HEK293 (cell line): Measurements from ENCODE around the gene LRIG3.

Source experiments
- CTCF ChIA-PET: fragments of 350-600 bp; formaldehyde crosslinking; extraction: SDS; loops from one replicate; lab custom pipeline; 2021; ENCODE audit warnings: antibody characterized with exemption; lab: Yijun Ruan, JAX
- POLR2A ChIA-PET: fragments of 300-600 bp; formaldehyde crosslinking; extraction: SDS; loops from one replicate; lab custom pipeline; 2020; ENCODE audit warnings: antibody characterized with exemption, inconsistent platforms; lab: Yijun Ruan, JAX
- H3K27ac ChIP-seq: fragments of 200-500 bp; sonication (Bioruptor generic); 2 replicates; pipeline ENCODE4 v1.5.1; 2014; ENCODE audit warnings: low read depth, low read length, control low read depth, inconsistent platforms; ENCODE audit errors: extremely low read depth
- H3K36me3 ChIP-seq, 2 experiments: fragments of 200-500 bp in 1 of 2; sonication (Bioruptor generic) in 1 of 2; 1 replicate in 1 of 2; 2 replicates in 1 of 2; pipeline ENCODE4 v1.5.1; 2014 to 2017; ENCODE audit warnings: inconsistent platforms in 2 of 2, low read length in 2 of 2; ENCODE audit not compliant: control insufficient read depth in 2 of 2, insufficient read depth in 1 of 2
- H3K4me1 ChIP-seq: fragments of 200-500 bp; sonication (Bioruptor generic); 2 replicates; pipeline ENCODE4 v1.5.1; 2014; ENCODE audit warnings: mild to moderate bottlenecking, low read length, inconsistent platforms; ENCODE audit not compliant: control insufficient read depth, insufficient read depth
- H3K4me3 ChIP-seq: 2 replicates; pipeline ENCODE4 v1.5.1; 2011; ENCODE audit warnings: low read depth, mild to moderate bottlenecking, control low read depth, low read length, moderate library complexity
- H3K9me3 ChIP-seq: fragments of 200-500 bp; sonication (Bioruptor generic); 2 replicates; pipeline ENCODE4 v1.5.1; 2014; ENCODE audit warnings: low read depth, low read length, inconsistent platforms; ENCODE audit not compliant: control insufficient read depth, insufficient read depth
- ATF2 ChIP-seq: fragments of 450-650 bp; formaldehyde crosslinking; IDR thresholded peaks from 2 replicates; pipeline ENCODE4 v1.5.1; 2016; ENCODE audit warnings: missing biosample characterization, missing genetic modification characterization, low read depth
- ELK4 ChIP-seq: IDR thresholded peaks from 2 replicates; pipeline ENCODE4 v1.6.1; 2011; ENCODE audit warnings: mild to moderate bottlenecking, low read depth, low read length, borderline replicate concordance
- OSR2 ChIP-seq: fragments of 450-650 bp; formaldehyde crosslinking; IDR thresholded peaks from 2 replicates; pipeline ENCODE4 v1.5.1; 2016; ENCODE audit warnings: missing biosample characterization, missing genetic modification characterization
- SALL2 ChIP-seq: fragments of 450-650 bp; formaldehyde crosslinking; IDR thresholded peaks from 2 replicates; pipeline ENCODE4 v1.5.0; 2017; ENCODE audit warnings: missing biosample characterization, mild to moderate bottlenecking, missing genetic modification characterization, borderline replicate concordance
- SCRT1 ChIP-seq: fragments of 450-650 bp; formaldehyde crosslinking; IDR thresholded peaks from 2 replicates; pipeline ENCODE4 v1.5.1; 2016; ENCODE audit warnings: missing biosample characterization, missing genetic modification characterization, borderline replicate concordance
- SP7 ChIP-seq: fragments of 450-650 bp; formaldehyde crosslinking; IDR thresholded peaks from 2 replicates; pipeline ENCODE4 v1.5.1; 2016; ENCODE audit warnings: missing biosample characterization, missing genetic modification characterization
- ZNF10 ChIP-seq: fragments of 450-650 bp; formaldehyde crosslinking; IDR thresholded peaks from 2 replicates; pipeline ENCODE4 v1.5.1; 2017; ENCODE audit warnings: missing biosample characterization, missing genetic modification characterization
- ZNF121 ChIP-seq: fragments of 450-650 bp; formaldehyde crosslinking; IDR thresholded peaks from 2 replicates; pipeline ENCODE4 v1.5.1; 2016; ENCODE audit warnings: missing biosample characterization, missing genetic modification characterization
- ZNF221 ChIP-seq: fragments of 450-650 bp; formaldehyde crosslinking; IDR thresholded peaks from 2 replicates; pipeline ENCODE4 v1.5.1; 2017; ENCODE audit warnings: missing biosample characterization, missing genetic modification characterization, borderline replicate concordance
- ZNF324 ChIP-seq: fragments of 450-650 bp; formaldehyde crosslinking; IDR thresholded peaks from 2 replicates; pipeline ENCODE4 v1.5.1; 2016; ENCODE audit warnings: missing biosample characterization, missing genetic modification characterization
- ZNF394 ChIP-seq: fragments of 450-650 bp; formaldehyde crosslinking; IDR thresholded peaks from 2 replicates; pipeline ENCODE4 v1.5.1; 2016; ENCODE audit warnings: missing biosample characterization, missing genetic modification characterization, mild to moderate bottlenecking, moderate library complexity, borderline replicate concordance
- ZNF571 ChIP-seq: fragments of 450-650 bp; formaldehyde crosslinking; IDR thresholded peaks from 2 replicates; pipeline ENCODE4 v1.5.0; 2017; ENCODE audit warnings: missing biosample characterization, missing genetic modification characterization
- ZNF596 ChIP-seq: fragments of 450-650 bp; IDR thresholded peaks from 2 replicates; pipeline ENCODE4 v1.5.0; 2018; ENCODE audit warnings: missing biosample characterization, mild to moderate bottlenecking, missing genetic modification characterization, moderate library complexity
- ZNF629 ChIP-seq: fragments of 450-650 bp; formaldehyde crosslinking; IDR thresholded peaks from 2 replicates; pipeline ENCODE4 v1.5.1; 2017; ENCODE audit warnings: missing biosample characterization, missing genetic modification characterization
- ZNF660 ChIP-seq: fragments of 450-650 bp; IDR thresholded peaks from 2 replicates; pipeline ENCODE4 v1.5.1; 2018; ENCODE audit warnings: missing biosample characterization, mild to moderate bottlenecking, missing genetic modification characterization
- ZNF664 ChIP-seq: fragments of 450-650 bp; formaldehyde crosslinking; IDR thresholded peaks from 2 replicates; pipeline ENCODE4 v1.5.1; 2016; ENCODE audit warnings: missing biosample characterization, missing genetic modification characterization
- ZNF837 ChIP-seq: fragments of 450-650 bp; formaldehyde crosslinking; IDR thresholded peaks from 2 replicates; pipeline ENCODE4 v1.5.1; 2016; ENCODE audit warnings: missing biosample characterization, missing genetic modification characterization
- ZNF843 ChIP-seq: fragments of 450-650 bp; formaldehyde crosslinking; IDR thresholded peaks from 2 replicates; pipeline ENCODE4 v1.5.1; 2016; ENCODE audit warnings: missing biosample characterization, missing genetic modification characterization
- TF ChIP-seq, protein P1 (sequence below): fragments of 450-650 bp; formaldehyde crosslinking; IDR thresholded peaks from 2 replicates; pipeline ENCODE4 v1.5.1; 2017; ENCODE audit warnings: missing biosample characterization, missing genetic modification characterization
- TF ChIP-seq, protein P2 (sequence below): fragments of 450-650 bp; formaldehyde crosslinking; IDR thresholded peaks from 2 replicates; pipeline ENCODE4 v1.5.1; 2016; ENCODE audit warnings: missing biosample characterization, missing genetic modification characterization
- TF ChIP-seq, protein P3 (sequence below): fragments of 450-650 bp; formaldehyde crosslinking; IDR thresholded peaks from 2 replicates; pipeline ENCODE4 v1.5.1; 2016; ENCODE audit warnings: missing biosample characterization, missing genetic modification characterization
- TF ChIP-seq, protein P4 (sequence below): fragments of 450-650 bp; formaldehyde crosslinking; IDR thresholded peaks from 2 replicates; pipeline ENCODE4 v1.5.1; 2016; ENCODE audit warnings: missing biosample characterization, missing genetic modification characterization

Gene LRIG3

GRCh38 chr12:58934528-58934927 lies 14.2 kb upstream of the LRIG3 start:
- Histone ChIP-seq H3K9me3 (no peaks in the 10 kb centered on the region), H3K27ac (no peak overlapping the region), H3K4me3 (no peak overlapping the region), H3K4me1 (peaks cover 15% of the 10 kb centered on the region), H3K36me3 (no peaks in the 10 kb centered on the region)
- CTCF ChIA-PET = no interaction called here
- TF ChIP-seq ZNF664 (tag by site-specific recombination) (no peak), ZNF394 (tag by site-specific recombination) (no peak), ZNF121 (tag by site-specific recombination) (no peak), ZNF10 (tag by site-specific recombination) (no peak), ZNF837 (tag by site-specific recombination) (no peak), ZNF660 (tag by site-specific recombination) (no peak), ZNF324 (no peak), ZNF571 (no peak)
- TF ChIP-seq, protein P1, sequence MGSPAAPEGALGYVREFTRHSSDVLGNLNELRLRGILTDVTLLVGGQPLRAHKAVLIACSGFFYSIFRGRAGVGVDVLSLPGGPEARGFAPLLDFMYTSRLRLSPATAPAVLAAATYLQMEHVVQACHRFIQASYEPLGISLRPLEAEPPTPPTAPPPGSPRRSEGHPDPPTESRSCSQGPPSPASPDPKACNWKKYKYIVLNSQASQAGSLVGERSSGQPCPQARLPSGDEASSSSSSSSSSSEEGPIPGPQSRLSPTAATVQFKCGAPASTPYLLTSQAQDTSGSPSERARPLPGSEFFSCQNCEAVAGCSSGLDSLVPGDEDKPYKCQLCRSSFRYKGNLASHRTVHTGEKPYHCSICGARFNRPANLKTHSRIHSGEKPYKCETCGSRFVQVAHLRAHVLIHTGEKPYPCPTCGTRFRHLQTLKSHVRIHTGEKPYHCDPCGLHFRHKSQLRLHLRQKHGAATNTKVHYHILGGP (tag by site-specific recombination) = no peak
- POLR2A ChIA-PET = no interaction called here

DNA sequence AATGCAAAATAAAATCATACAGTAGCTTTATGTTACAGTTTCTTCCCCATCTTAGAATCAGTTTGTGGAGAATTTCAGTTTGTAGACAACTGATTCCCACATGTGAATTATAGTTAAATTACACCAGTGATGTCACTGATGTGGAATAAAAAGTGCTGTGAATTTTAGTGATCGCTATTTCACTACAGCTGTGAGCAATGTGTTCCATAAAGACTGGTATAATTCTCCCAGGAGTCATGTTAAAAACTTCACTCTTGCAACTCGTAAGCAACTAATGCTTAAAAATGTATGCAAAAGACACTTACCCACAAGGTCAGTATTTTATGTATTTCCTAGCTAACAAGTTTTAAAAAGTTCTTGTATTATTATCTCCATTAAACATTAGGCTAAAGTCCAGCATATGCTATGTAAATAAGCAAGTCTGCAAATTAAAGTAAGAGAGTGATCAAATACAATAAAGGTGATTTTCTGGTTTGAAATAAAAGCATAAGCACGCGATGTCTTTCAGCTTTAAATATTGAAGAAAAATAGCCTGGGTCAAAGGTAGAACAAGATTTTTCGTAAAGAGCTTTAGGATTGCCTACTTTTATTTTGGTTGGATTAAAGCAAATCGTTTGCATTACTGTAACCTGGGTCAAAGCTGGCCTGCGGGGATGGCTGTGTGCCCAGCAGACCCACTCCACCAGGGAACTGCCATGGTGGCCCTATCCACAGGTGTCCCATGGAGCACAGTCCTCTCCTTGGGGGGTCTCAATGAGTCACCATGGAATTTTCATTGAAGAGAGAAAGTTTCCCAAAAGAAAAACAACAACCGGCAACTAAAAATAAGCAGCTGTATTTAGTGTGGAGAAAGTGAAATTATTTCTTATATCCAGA lies 12.7 kb upstream of the LRIG3 start:
- Histone ChIP-seq H3K27ac (peak overlapping the region; percentile 41), H3K9me3 (no peaks in the 10 kb centered on the region), H3K4me1 (peaks cover 11% of the 10 kb centered on the region), H3K4me3 (no peak overlapping the region), H3K36me3 (no peaks in the 10 kb centered on the region)
- CTCF ChIA-PET = interaction anchor here (0.6 to 1.4 kb wide), 6 partner anchors 23 to 461 kb away, joined by 3 to 6 read pairs (median 3); no protein-coding TSS in a partner anchor
- POLR2A ChIA-PET = interaction anchor here (1.1 kb wide), 1 partner anchor 14 kb away, joined by 3 read pairs; no protein-coding TSS in a partner anchor
- 0 out of 2 replicates have a peak, but pooled peaks have one; percentile 22 for TF ChIP-seq ZNF660 (tag by site-specific recombination)
- TF ChIP-seq ELK4 = no peak
- no peak for TF ChIP-seq SALL2 (tag by site-specific recombination)
- TF ChIP-seq ZNF221 = no peak
- TF ChIP-seq, protein P2, sequence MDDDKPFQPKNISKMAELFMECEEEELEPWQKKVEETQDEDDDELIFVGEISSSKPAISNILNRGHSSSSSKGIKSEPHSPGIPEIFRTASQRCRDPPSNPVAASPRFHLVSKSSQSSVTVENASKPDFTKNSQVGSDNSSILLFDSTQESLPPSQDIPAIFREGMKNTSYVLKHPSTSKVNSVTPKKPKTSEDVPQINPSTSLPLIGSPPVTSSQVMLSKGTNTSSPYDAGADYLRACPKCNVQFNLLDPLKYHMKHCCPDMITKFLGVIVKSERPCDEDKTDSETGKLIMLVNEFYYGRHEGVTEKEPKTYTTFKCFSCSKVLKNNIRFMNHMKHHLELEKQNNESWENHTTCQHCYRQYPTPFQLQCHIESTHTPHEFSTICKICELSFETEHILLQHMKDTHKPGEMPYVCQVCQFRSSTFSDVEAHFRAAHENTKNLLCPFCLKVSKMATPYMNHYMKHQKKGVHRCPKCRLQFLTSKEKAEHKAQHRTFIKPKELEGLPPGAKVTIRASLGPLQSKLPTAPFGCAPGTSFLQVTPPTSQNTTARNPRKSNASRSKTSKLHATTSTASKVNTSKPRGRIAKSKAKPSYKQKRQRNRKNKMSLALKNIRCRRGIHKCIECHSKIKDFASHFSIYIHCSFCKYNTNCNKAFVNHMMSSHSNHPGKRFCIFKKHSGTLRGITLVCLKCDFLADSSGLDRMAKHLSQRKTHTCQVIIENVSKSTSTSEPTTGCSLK = no peak
- TF ChIP-seq SP7 (tag by site-specific recombination) = no peak
- peak; percentile 88; the same call in 1 of the 2 replicates for TF ChIP-seq SCRT1 (tag by site-specific recombination)
- TF ChIP-seq, protein P3, sequence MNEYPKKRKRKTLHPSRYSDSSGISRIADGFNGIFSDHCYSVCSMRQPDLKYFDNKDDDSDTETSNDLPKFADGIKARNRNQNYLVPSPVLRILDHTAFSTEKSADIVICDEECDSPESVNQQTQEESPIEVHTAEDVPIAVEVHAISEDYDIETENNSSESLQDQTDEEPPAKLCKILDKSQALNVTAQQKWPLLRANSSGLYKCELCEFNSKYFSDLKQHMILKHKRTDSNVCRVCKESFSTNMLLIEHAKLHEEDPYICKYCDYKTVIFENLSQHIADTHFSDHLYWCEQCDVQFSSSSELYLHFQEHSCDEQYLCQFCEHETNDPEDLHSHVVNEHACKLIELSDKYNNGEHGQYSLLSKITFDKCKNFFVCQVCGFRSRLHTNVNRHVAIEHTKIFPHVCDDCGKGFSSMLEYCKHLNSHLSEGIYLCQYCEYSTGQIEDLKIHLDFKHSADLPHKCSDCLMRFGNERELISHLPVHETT (tag by site-specific recombination) = peak; percentile 24; the same call in 1 of the 2 replicates
- peak; percentile 33; the same call in 1 of the 2 replicates for TF ChIP-seq OSR2 (tag by site-specific recombination)
- TF ChIP-seq ZNF596 (tag by site-specific recombination) = peak; percentile 55
- TF ChIP-seq, protein P4, sequence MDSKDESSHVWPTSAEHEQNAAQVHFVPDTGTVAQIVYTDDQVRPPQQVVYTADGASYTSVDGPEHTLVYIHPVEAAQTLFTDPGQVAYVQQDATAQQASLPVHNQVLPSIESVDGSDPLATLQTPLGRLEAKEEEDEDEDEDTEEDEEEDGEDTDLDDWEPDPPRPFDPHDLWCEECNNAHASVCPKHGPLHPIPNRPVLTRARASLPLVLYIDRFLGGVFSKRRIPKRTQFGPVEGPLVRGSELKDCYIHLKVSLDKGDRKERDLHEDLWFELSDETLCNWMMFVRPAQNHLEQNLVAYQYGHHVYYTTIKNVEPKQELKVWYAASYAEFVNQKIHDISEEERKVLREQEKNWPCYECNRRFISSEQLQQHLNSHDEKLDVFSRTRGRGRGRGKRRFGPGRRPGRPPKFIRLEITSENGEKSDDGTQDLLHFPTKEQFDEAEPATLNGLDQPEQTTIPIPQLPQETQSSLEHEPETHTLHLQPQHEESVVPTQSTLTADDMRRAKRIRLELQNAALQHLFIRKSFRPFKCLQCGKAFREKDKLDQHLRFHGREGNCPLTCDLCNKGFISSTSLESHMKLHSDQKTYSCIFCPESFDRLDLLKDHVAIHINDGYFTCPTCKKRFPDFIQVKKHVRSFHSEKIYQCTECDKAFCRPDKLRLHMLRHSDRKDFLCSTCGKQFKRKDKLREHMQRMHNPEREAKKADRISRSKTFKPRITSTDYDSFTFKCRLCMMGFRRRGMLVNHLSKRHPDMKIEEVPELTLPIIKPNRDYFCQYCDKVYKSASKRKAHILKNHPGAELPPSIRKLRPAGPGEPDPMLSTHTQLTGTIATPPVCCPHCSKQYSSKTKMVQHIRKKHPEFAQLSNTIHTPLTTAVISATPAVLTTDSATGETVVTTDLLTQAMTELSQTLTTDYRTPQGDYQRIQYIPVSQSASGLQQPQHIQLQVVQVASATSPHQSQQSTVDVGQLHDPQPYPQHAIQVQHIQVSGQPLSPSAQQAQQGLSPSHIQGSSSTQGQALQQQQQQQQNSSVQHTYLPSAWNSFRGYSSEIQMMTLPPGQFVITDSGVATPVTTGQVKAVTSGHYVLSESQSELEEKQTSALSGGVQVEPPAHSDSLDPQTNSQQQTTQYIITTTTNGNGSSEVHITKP (tag by site-specific recombination) = peak; percentile 85
- TF ChIP-seq ATF2 (tag by site-specific recombination) = 0 out of 2 replicates have a peak, but pooled peaks have one; percentile 12
- TF ChIP-seq ZNF843 (tag by site-specific recombination) = peak; percentile 81; the same call in 1 of the 2 replicates
- TF ChIP-seq ZNF629 (tag by site-specific recombination) = peak; percentile 58; the same call in 1 of the 2 replicates
